ENCODE results near the gene TPGS2.

GRCh38 chr18:36830158-36830495, 1.3 kb upstream of the TPGS2 start:
- TF ChIP-seq CTCF (conservative IDR thresholded peaks at IDR 0.05) (no peak), EZH2 (IDR thresholded peaks at IDR 0.05; ENCODE audit: low read depth) (no peak)

Data from PC-9 (cell line).